Measurements from ENCODE around the gene CAMSAP2.

- TF ChIP-seq CTCF (conservative IDR thresholded peaks at IDR 0.05) (no peak), EZH2 (IDR thresholded peaks at IDR 0.05; ENCODE audit: low read depth) (no peak)
Observed at GRCh38 chr1:200783926-200784325, 45.2 kb downstream of the CAMSAP2 start.
